ENCODE data around the gene WBP2NL.
"Not testable (repeated sequence)": the region's sequence is repeated elsewhere in the genome, so short reads cannot be mapped to it uniquely, and the experiment has no call there.

DNA sequence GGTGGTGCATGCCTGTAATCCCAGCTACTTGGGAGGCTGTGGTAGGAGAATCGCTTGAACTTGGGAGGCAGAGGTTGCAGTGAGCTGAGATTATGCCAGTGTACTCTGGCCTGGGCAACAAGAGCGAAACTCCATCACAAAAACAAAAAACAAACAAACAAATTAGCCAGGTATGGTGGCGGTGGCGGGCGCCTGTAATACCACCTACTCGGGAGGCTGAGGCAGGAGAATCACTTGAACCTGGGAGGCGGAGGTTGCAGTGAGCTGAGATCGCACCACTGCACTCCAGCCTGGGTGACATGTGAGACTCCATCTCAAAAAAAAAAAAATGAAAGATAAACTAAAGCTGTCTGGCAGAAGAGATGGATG lies 49.7 kb upstream of the WBP2NL start:
- TF ChIP-seq, protein P1, sequence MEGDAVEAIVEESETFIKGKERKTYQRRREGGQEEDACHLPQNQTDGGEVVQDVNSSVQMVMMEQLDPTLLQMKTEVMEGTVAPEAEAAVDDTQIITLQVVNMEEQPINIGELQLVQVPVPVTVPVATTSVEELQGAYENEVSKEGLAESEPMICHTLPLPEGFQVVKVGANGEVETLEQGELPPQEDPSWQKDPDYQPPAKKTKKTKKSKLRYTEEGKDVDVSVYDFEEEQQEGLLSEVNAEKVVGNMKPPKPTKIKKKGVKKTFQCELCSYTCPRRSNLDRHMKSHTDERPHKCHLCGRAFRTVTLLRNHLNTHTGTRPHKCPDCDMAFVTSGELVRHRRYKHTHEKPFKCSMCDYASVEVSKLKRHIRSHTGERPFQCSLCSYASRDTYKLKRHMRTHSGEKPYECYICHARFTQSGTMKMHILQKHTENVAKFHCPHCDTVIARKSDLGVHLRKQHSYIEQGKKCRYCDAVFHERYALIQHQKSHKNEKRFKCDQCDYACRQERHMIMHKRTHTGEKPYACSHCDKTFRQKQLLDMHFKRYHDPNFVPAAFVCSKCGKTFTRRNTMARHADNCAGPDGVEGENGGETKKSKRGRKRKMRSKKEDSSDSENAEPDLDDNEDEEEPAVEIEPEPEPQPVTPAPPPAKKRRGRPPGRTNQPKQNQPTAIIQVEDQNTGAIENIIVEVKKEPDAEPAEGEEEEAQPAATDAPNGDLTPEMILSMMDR (IDR thresholded peaks at IDR 0.05 in 8 of 11, conservative IDR thresholded peaks at IDR 0.05 in 3 of 11) = not testable (repeated sequence)
- not testable (repeated sequence) for TF ChIP-seq POLR2A, POLR2AphosphoS5 (IDR thresholded peaks at IDR 0.05)

Data from spleen (tissue), 7 donors.